Effector CD4-positive, alpha-beta T cell (primary cell): ENCODE results near the gene IL37.

Source experiments
- DNase-seq: peaks from one replicate; pipeline ENCODE4 v3.0.0-alpha.2; 2020

Gene IL37

DNA sequence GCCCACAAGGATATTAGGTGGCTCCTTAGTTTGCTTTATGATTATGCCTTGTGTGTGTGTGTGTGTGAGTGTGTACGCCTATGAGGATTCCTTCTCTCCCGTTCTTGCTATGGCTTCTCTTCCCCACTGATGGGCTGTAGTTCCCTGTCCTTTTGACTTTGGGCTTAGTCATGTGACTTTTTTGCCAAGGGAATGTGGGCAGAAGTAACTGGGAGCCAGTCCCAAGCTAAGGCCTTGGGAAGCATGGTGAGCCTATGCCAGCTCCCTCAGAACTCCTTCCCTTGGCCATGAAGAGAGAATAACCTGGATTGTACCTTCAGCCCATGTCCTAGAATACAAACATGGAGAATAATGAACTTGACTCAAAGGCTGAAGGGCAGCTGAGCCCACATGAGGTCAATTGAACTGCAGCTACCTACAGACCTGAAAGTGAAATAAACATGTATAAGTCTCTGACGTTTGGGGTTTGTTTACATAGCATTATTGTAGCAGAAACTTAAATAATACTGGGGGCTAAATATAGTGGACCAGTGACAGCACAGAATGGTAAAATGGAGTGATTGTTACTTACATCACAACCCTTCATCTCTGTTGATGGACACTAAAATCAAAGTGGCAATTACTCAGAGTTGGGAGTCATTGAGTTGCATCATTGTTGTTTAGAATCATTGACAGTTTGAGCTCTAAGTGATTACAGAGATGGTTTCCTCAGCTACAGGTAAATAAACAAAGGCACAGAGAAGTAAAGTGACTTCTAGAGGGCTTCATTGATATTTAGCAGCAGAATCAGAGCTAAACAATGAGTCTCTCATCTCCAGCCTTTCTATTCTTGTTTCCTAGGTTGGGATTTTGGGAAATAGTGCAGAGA is 51.6 kb downstream of the IL37 start:
- DNase-seq = no peak

DNA sequence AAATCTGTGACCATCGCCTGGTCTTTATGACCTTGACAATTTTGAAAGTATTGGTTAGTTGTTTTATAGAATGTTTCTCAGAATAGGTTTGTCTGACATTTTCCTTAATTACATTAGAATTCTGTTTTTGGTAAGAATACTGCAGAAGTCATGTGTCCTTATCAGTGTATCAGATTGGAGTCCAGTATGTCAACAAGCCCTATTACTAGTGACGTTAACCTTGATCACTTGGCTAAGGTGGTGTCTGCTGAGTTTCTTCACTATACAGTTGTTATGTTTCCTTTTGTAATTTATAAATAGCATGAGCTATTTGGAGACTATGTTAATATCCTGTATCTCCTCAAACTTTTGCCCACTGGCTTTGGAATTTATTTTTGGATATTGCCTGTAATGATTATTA is 56.1 kb downstream of the IL37 start:
- DNase-seq = no peak
